H1 (cell line): ENCODE results near the gene CCDC82. TPM values are rescaled to one million over a fixed set of nuclear protein-coding genes. Genes with fewer than 3 reads are reported as not detected.

ENCODE experiments used
- ATF3 ChIP-seq: IDR thresholded peaks from 2 replicates; pipeline ENCODE4 v1.6.1; 2011; ENCODE audit warnings: low read depth, mild to moderate bottlenecking, low read length; ENCODE audit not compliant: insufficient read depth
- BRCA1 ChIP-seq: IDR thresholded peaks from 2 replicates; pipeline ENCODE4 v1.6.1; 2012; ENCODE audit warnings: low read depth, low read length, improper control_type of control experiment
- RAD21 ChIP-seq, 2 experiments: IDR thresholded peaks in 1 of 2; conservative IDR thresholded peaks in 1 of 2; 2 replicates each; pipeline ENCODE4 v1.6.1; 2011; ENCODE audit warnings: low read depth in 2 of 2, low read length in 2 of 2, improper control_type of control experiment in 1 of 2, inconsistent platforms in 1 of 2, mild to moderate bottlenecking in 1 of 2, moderate library complexity in 1 of 2
- polyA plus RNA-seq, 7 experiments: library from polyadenylated mRNA; depleted of rRNA in 3 of 7; stranded (reverse) in 5 of 7; unstranded in 2 of 7; fragments of >200 nt in 5 of 7; fragments of 200-250 nt in 2 of 7; gene quantifications; 1 replicate in 5 of 7; 2 replicates in 1 of 7; 4 replicates in 1 of 7; pipeline versions ENCODE4 v1.2.1 to v1.2.3, GENCODE V29; 2011 to 2013; ENCODE audit warnings: missing spikeins in 2 of 7, mixed read lengths in 2 of 7
- total RNA-seq: library from RNA; stranded (reverse); fragmentation: NEBNext Ultra II Directional; extraction: Animal tissue kit (Norgen Biotek cat#: 25700); gene quantifications from 2 replicates; pipeline ENCODE4 v1.2.1, GENCODE V29; 2021

CCDC82 gene
- total and polyA plus RNA-seq, 2 of the 8 experiments (the other 6 are each of a cell fraction or from before 2014, with no cell fraction given), result 6.0 to 15.2 TPM

GRCh38 chr11:96393753-96394348 is 4.1 kb upstream of the CCDC82 start (continued):
- TF ChIP-seq ATF3, result no peak
- no peak for TF ChIP-seq BRCA1
- TF ChIP-seq RAD21 (IDR thresholded peaks at IDR 0.05 in 1 of 2, conservative IDR thresholded peaks at IDR 0.05 in 1 of 2; ENCODE audit: low read depth in 2 of 2, low read length in 2 of 2), result peak; percentile 70 to 73
